GM23338 (cell line): ENCODE results near the gene CBFA2T2. TPM values are rescaled to one million over a fixed set of nuclear protein-coding genes. Genes with fewer than 3 reads are reported as not detected.

ENCODE experiments used
- ATAC-seq: fragments of 200-7000 bp; cut with Tn5 transposase; 3 replicates; pipeline ENCODE4 v1.9.1; 2020
- DNase-seq: peaks from one replicate; pipeline ENCODE4 v3.0.0-alpha.2; 2015; ENCODE audit warnings: low spot score
- H2AFZ ChIP-seq: fragments of 200-600 bp; sonication (generic); 2 replicates; pipeline ENCODE4 v1.8.0; 2016; ENCODE audit warnings: antibody characterized with exemption, mild to moderate bottlenecking, moderate library complexity
- H3F3A ChIP-seq: fragments of 200-600 bp; sonication (generic); replicated peaks from 2 replicates; pipeline ENCODE4 v1.8.0; 2017; ENCODE audit warnings: antibody characterized with exemption, mixed run types, low read depth
- H3K27ac ChIP-seq: fragments of 200-600 bp; sonication (generic); 2 replicates; pipeline ENCODE4 v1.6.1; 2016; ENCODE audit warnings: low read depth
- H3K27me3 ChIP-seq: fragments of 200-600 bp; sonication (generic); 2 replicates; pipeline ENCODE4 v1.8.0; 2016; ENCODE audit warnings: mild to moderate bottlenecking, mixed run types, moderate library complexity; ENCODE audit not compliant: insufficient read depth
- H3K36me3 ChIP-seq: fragments of 200-600 bp; sonication (generic); 2 replicates; pipeline ENCODE4 v1.8.0; 2016; ENCODE audit warnings: mild to moderate bottlenecking; ENCODE audit not compliant: insufficient read depth
- H3K4me1 ChIP-seq: fragments of 200-600 bp; sonication (generic); 2 replicates; pipeline ENCODE4 v1.8.0; 2016; ENCODE audit warnings: mild to moderate bottlenecking, moderate library complexity; ENCODE audit not compliant: insufficient read depth
- H3K4me2 ChIP-seq: fragments of 200-600 bp; sonication (generic); 2 replicates; pipeline ENCODE4 v1.7.1; 2017; ENCODE audit warnings: mixed run types
- H3K4me3 ChIP-seq: fragments of 200-600 bp; sonication (generic); 2 replicates; pipeline ENCODE4 v1.6.1; 2016; ENCODE audit warnings: mixed run types
- H3K79me2 ChIP-seq: fragments of 200-600 bp; sonication (generic); replicated peaks from 2 replicates; pipeline ENCODE4 v1.8.0; 2017; ENCODE audit warnings: mild to moderate bottlenecking; ENCODE audit not compliant: insufficient read depth
- H3K9me2 ChIP-seq: fragments of 200-600 bp; sonication (generic); 2 replicates; pipeline ENCODE4 v1.8.0; 2017; ENCODE audit not compliant: insufficient read depth
- H4K20me1 ChIP-seq: fragments of 200-600 bp; sonication (generic); replicated peaks from 2 replicates; pipeline ENCODE4 v1.8.0; 2017; ENCODE audit warnings: mild to moderate bottlenecking; ENCODE audit not compliant: insufficient read depth
- H3K27ac Mint-ChIP-seq: 2 replicates; pipeline ENCODE4 v1.8.0; 2020; ENCODE audit warnings: inconsistent platforms, mild to moderate bottlenecking, moderate library complexity, mixed read lengths
- H3K27me3 Mint-ChIP-seq: 3 replicates; pipeline ENCODE4 v1.8.0; 2022; ENCODE audit warnings: low read depth, mild to moderate bottlenecking, moderate library complexity, mixed read lengths, inconsistent platforms; ENCODE audit not compliant: insufficient read depth, poor library complexity
- H3K36me3 Mint-ChIP-seq: 3 replicates; pipeline ENCODE4 v1.8.0; 2021; ENCODE audit warnings: low read depth, mild to moderate bottlenecking, inconsistent platforms, moderate library complexity, mixed read lengths
- H3K4me1 Mint-ChIP-seq: 3 replicates; pipeline ENCODE4 v1.8.0; 2020; ENCODE audit warnings: mild to moderate bottlenecking, inconsistent platforms, mixed read lengths
- H3K4me3 Mint-ChIP-seq: 3 replicates; pipeline ENCODE4 v1.8.0; 2021; ENCODE audit warnings: moderate library complexity, mild to moderate bottlenecking, inconsistent platforms, mixed read lengths
- H3K9me3 Mint-ChIP-seq: 3 replicates; pipeline ENCODE4 v1.8.0; 2020; ENCODE audit warnings: moderate library complexity, mild to moderate bottlenecking, inconsistent platforms, mixed read lengths
- CREB1 ChIP-seq: fragments of 250-450 bp; sonication (Bioruptor Pico); IDR thresholded peaks from 2 replicates; pipeline ENCODE4 v1.5.0; 2020; ENCODE audit warnings: low read depth, mild to moderate bottlenecking, moderate library complexity
- EZH2phosphoT487 ChIP-seq: fragments of 200-600 bp; sonication (generic); IDR thresholded peaks from one replicate; pipeline ENCODE4 v1.8.1; 2018; ENCODE audit warnings: antibody characterized with exemption; ENCODE audit not compliant: unreplicated experiment
- NANOG ChIP-seq: IDR thresholded peaks from 2 replicates; pipeline ENCODE4 v1.6.1; 2016; ENCODE audit warnings: antibody characterized with exemption, borderline replicate concordance
- POLR2AphosphoS5 ChIP-seq: IDR thresholded peaks from 2 replicates; pipeline ENCODE4 v1.6.1; 2016; ENCODE audit warnings: antibody characterized with exemption, low read depth
- polyA plus RNA-seq: library from polyadenylated mRNA; unstranded; fragments of >200 nt; fragmentation: Nextera tagmentation; extraction: Ambion mirVana; gene quantifications from 2 replicates; pipeline ENCODE4 v1.2.1, GENCODE V29; 2016
- total RNA-seq: library from RNA; depleted of rRNA; stranded (reverse); fragments of >200 nt; shearing (Covaris generic); gene quantifications from 2 replicates; pipeline ENCODE4 v1.2.3, GENCODE V29; 2014
- TF ChIP-seq, protein P1 (sequence below): IDR thresholded peaks from one replicate; pipeline ENCODE4 v1.6.1; 2018; ENCODE audit warnings: antibody characterized with exemption; ENCODE audit not compliant: unreplicated experiment
- TF ChIP-seq, protein P2 (sequence below), 2 experiments: fragments of 200-600 bp in 1 of 2; sonication (generic) in 1 of 2; conservative IDR thresholded peaks; 2 replicates each; pipeline versions ENCODE4 v1.5.1 to v1.6.1; 2016 to 2017; ENCODE audit warnings: antibody characterized with exemption in 2 of 2, low read depth in 2 of 2, mild to moderate bottlenecking in 2 of 2, moderate library complexity in 1 of 2

CBFA2T2 gene
- total and polyA plus RNA-seq, 2 experiments from 2014 or later: 12.7 to 15.8 TPM

DNA sequence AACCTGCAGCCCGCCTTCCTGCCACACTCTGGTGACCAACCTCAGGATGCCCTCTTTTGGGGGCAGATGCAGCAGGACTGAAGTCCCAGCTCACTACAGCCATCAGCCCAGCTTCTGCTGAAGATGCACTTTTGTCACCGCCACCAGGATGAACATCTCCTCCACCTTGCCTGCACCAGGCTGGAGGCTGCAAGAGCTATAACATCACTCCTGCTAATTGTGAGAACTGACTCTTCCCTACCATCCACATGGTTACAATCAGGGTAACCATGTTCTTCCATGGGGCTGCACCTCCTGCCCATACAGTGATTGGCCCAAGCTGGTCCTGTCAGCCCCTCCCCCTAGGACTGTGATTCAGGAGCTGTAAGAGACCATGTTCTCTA lies 174.9 kb downstream of the CBFA2T2 start (continued):
- TF ChIP-seq, protein P1, sequence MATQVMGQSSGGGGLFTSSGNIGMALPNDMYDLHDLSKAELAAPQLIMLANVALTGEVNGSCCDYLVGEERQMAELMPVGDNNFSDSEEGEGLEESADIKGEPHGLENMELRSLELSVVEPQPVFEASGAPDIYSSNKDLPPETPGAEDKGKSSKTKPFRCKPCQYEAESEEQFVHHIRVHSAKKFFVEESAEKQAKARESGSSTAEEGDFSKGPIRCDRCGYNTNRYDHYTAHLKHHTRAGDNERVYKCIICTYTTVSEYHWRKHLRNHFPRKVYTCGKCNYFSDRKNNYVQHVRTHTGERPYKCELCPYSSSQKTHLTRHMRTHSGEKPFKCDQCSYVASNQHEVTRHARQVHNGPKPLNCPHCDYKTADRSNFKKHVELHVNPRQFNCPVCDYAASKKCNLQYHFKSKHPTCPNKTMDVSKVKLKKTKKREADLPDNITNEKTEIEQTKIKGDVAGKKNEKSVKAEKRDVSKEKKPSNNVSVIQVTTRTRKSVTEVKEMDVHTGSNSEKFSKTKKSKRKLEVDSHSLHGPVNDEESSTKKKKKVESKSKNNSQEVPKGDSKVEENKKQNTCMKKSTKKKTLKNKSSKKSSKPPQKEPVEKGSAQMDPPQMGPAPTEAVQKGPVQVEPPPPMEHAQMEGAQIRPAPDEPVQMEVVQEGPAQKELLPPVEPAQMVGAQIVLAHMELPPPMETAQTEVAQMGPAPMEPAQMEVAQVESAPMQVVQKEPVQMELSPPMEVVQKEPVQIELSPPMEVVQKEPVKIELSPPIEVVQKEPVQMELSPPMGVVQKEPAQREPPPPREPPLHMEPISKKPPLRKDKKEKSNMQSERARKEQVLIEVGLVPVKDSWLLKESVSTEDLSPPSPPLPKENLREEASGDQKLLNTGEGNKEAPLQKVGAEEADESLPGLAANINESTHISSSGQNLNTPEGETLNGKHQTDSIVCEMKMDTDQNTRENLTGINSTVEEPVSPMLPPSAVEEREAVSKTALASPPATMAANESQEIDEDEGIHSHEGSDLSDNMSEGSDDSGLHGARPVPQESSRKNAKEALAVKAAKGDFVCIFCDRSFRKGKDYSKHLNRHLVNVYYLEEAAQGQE: no peak
- TF ChIP-seq CREB1 (no peak), EZH2phosphoT487 (no peak)

DNA sequence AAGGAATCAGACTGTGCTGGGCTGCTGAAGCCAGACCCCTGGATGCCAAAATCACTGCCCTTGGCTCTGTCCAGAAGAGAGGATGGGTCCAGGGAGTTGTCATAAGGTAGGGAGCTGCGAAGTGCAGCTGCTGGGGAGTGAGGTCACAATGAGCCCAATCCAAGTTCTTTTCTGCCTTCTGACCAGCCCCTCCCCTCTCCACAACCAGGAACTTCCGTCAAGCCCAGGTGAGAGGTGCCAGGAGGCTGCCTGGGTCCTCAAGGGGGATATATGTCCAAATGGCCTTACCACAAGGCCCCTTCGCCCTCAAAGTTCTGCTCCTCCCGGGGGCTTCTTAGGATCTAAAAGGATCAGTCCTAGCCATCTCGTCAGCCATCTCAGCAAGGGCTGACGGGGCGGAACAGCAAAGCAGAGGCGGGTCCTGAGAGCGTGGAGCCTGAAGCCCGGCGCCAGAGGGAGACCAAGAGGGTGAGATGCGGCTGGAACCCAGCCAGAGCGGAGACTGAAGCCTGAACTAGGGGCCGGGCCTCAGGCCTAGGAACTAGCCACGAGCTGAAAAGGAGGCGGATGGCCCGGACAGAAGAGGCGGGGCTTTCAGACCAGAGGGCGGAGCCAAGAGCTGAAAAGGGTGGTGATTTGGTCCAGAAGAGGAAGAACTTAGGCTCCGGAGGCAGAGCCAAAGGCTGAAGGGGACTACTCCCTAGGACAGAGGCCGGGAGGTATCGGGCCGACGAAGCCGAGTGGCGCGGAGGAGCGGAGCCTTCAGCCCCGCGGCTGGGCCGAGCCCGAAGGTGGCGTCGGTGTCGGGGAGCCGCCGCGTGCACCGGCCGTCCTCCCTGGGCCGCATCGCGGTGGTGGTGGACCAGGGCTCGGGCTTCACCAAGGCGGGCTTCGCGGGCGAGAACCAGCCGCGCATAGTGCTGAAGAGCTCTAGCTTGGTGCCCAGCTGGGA lies 176.7 kb downstream of the CBFA2T2 start, which contains the start of gene ACTL10:
TSS of gene ACTL10 (plus strand) at position 651 of the 952 bp plus-strand sequence. CDS start 555 bp downstream, outside the sequence.
- no peaks in the 10 kb centered on the region for H3K9me2 ChIP-seq
- DNase-seq (peak; percentile 98), ATAC-seq (peak; percentile 76)
- peaks cover 3% of the 10 kb centered on the region for H4K20me1 ChIP-seq
- H3K27me3 ChIP-seq: peaks cover 17% of the 10 kb centered on the region; the same call in 1 of the 2 replicates
- peak within 1 kb of the TSS; percentile 53 for H3K4me3 ChIP-seq
- no peaks in the 10 kb centered on the region; the same call in 1 of the 2 replicates for H3K36me3 ChIP-seq
- TF ChIP-seq POLR2AphosphoS5 (peak; percentile 80), NANOG (no peak), EZH2phosphoT487 (no peak)
- TF ChIP-seq, protein P2, sequence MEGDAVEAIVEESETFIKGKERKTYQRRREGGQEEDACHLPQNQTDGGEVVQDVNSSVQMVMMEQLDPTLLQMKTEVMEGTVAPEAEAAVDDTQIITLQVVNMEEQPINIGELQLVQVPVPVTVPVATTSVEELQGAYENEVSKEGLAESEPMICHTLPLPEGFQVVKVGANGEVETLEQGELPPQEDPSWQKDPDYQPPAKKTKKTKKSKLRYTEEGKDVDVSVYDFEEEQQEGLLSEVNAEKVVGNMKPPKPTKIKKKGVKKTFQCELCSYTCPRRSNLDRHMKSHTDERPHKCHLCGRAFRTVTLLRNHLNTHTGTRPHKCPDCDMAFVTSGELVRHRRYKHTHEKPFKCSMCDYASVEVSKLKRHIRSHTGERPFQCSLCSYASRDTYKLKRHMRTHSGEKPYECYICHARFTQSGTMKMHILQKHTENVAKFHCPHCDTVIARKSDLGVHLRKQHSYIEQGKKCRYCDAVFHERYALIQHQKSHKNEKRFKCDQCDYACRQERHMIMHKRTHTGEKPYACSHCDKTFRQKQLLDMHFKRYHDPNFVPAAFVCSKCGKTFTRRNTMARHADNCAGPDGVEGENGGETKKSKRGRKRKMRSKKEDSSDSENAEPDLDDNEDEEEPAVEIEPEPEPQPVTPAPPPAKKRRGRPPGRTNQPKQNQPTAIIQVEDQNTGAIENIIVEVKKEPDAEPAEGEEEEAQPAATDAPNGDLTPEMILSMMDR (conservative IDR thresholded peaks at IDR 0.05; ENCODE audit: low read depth in 2 of 2): peak in 1 of 2 experiments; percentile 34; a peak in 3 of 4 replicates
- H3K27ac Mint-ChIP-seq: peak within 1 kb of the TSS; percentile 80
- H3K4me2 ChIP-seq: peak within 1 kb of the TSS; percentile 76
- peaks cover 28% of the 10 kb centered on the region for H3K4me1 Mint-ChIP-seq
- H3K36me3 Mint-ChIP-seq: peaks cover 28% of the 10 kb centered on the region
- peak within 1 kb of the TSS; percentile 78 for H3K4me3 Mint-ChIP-seq
- H3K9me3 Mint-ChIP-seq: no peaks in the 10 kb centered on the region
- H3K4me1 ChIP-seq: peaks cover 14% of the 10 kb centered on the region; the same call in 1 of the 2 replicates
- 0 out of 2 replicates have a peak within 1 kb of the TSS, but pooled peaks have one; percentile 0 for H3K27ac ChIP-seq
- H3K27me3 Mint-ChIP-seq: peaks cover 29% of the 10 kb centered on the region
- H3F3A ChIP-seq: peaks cover 11% of the 10 kb centered on the region; the same call in 1 of the 2 replicates
- H3K79me2 ChIP-seq: no peaks in the 10 kb centered on the region
- H2AFZ ChIP-seq: peak within 1 kb of the TSS; percentile 80; the same call in 1 of the 2 replicates
